Left cardiac atrium (tissue), 4 donors: ENCODE measurements around the gene MFAP3L. TPM values are rescaled to one million over a fixed set of nuclear protein-coding genes. Genes with fewer than 3 reads are reported as not detected.
"Not testable (repeated sequence)": the region's sequence is repeated elsewhere in the genome, so short reads cannot be mapped to it uniquely, and the experiment has no call there.

Source experiments
- ATAC-seq, 2 donors: fragments of 200-7000 bp; cut with Tn5 transposase; one replicate each; pipeline ENCODE4 v1.9.1; 2020; ENCODE audit warnings: mild to moderate bottlenecking in 2 of 2, moderate library complexity in 2 of 2
- DNase-seq: peaks from one replicate; pipeline ENCODE4 v3.0.0-alpha.2; 2020
- intact Hi-C, 2 donors: fragments of 100-400 bp; cut with DNase I; formaldehyde crosslinking; loops; one replicate each; pipeline versions ENCODE4 v1.14.1 to v1.15.1; 2022 to 2023
- long read RNA-seq: library from polyadenylated mRNA; unstranded; transcript quantifications from one replicate; pipeline ENCODE4 v2.0.0, GENCODE V29; 2021
- total RNA-seq, 2 donors: library from RNA; stranded (reverse); fragmentation: NEBNext Ultra II Directional; extraction: Animal tissue kit (Norgen Biotek cat#: 25700); gene quantifications; one replicate each; pipeline ENCODE4 v1.2.1, GENCODE V29; 2021
- donor health status: DM: no; HTN: yes; CAD: no.
- donor health status: DM: no; HTN: yes; CAD: no; lungs with severe emphysema.
- donor health status: DM: yes; HTN: yes; CAD: no.
- donor health status: Dilated cardiomyopathy.

The MFAP3L gene
- total RNA-seq = 1 to 10 TPM; 4.3 to 5.0 TPM
- long read RNA-seq = 0 reads

DNA sequence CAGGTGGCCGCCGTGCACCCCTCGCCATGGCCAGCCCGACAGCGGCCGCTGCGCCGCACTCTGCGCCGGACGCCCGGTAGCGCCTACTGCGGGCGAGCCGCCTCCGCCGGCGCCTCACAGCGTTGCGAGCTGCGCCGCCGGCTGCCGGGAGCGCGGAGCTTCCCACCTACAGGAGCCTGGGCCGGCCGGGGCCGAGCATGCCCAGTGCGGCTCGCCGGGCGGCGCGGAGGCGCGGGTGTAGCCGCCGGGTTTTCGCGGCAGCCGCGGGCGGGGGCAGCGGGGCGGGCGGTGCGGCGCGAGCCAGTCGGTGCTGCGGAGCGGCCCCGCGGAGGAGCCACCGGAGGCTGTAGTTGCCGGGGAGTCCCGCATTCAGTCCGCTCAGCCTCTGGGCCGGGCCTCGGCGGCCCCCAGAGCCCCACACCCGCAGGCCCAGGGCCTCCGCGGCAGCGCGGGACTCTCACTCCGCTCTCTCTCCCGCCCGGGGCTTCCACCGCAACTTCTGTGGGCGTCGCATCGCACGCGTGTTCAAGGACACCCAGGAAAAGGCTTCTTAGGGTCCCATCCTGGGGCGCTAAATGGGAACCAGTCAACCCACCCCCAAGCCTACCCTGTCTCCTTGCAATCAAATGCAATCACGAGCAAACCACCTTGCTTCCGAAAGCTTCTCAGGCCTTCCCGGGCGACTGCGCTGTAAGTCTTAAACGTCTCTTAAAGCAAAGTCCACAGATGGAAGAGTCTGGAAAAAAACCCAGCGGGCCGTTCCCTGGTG, at the start of gene MFAP3L:
Gene MFAP3L, minus strand, starts transcription at position 143 of the 769 bp plus-strand sequence. CDS start 20,518 bp downstream, outside the sequence.
- ATAC-seq = peak; percentile 96 to 97
- intact Hi-C loops = loop anchor here in 1 of 2 donors (5.0 kb wide), 1 partner anchor 404 kb away; the partner anchor contains the start of gene CLCN3
- DNase-seq = peak; percentile 91

DNA sequence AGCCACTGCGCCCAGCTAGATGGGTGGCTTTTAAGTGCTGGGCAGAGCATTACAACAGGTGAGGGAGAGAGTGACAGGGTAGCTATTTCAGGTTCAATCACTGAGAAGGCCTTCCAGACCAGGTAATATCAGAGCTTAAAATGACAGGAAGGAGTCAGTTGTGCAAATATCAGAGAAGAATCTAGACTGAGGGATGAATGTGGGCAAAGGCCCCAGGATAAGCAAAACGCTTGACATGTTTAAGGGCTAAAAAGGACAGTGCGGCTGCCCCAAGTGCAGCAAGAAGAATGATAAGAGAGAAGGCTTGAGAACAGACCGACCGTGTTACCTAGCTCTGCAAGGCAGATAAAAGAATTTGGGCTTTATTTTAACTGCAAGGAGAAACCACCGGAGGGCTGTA, 45.0 kb upstream of the MFAP3L start:
- ATAC-seq (no peak), DNase-seq (no peak)
- intact Hi-C loops = no loop called here

DNA sequence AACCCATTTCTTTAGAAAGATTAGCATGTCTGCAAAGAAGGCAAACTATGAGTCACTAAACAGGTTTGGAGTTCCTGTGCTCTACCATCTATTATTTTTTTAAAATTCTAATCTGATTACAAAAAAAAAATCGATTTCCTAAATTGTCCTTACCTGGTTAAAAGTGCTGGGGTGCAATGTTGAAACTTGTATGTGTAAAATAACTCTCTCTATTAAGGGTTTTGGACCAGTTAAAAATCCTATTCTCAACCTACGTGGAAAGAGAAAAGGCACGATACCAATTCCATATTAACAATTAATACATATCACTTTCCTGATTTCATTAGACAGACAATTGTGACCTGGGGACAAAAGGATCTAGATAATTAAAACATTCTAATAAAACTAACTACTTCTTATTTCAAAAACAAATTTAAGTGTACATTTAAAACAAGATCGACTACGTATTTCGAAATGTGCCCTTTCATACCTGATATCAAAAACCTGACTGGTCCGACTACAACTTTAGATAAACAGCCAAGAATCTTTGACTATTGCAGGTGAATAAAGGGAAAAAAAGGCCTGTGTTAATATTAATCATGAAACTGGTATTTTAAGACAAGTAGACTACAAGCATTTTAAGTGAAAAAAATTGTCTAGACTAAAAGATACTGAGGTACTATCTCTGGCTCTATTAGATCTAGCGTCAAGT, 42.4 kb upstream of the MFAP3L start:
- no peak for DNase-seq
- no peak for ATAC-seq
- intact Hi-C loops = no loop called here

DNA sequence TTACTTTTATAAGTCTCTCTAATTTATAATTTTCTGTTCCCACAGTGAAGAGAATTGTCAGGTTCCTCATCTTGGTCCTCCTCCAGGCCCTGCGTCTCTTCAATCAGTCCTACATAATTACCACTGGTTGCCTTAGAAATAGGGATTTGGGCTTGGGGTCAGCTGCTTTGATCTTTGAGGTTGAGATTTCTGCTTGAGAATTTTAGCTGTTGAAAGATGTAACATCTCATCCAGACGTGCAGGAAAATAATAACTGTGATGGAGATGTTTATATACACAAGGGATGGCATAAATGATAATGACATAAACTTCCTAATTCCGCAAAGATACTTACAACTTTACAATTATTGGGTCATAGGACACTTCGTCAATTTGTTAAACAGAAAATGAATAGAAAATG, 33.2 kb upstream of the MFAP3L start:
- ATAC-seq = no peak
- intact Hi-C loops = no loop called here
- no peak for DNase-seq

DNA sequence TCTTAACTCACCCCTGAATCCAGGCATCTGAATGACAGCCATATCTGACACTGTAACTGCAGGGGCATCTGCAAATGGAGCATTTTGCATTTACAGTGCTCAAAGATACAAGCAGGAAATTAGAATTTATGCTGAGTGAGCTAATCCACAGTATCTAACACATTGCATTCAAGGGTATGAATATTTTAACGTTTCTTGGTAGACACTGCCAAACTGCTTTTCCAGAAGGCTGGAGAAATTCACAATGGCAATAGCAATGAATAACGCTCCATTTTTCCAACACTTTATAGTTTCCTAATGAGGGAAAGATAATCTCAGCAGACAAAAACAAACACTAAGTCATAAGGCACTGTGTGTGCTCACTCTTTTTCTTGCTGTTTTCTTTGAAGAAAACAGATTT, 32.6 kb upstream of the MFAP3L start:
- intact Hi-C loops = no loop called here
- ATAC-seq = no peak
- DNase-seq = no peak

DNA sequence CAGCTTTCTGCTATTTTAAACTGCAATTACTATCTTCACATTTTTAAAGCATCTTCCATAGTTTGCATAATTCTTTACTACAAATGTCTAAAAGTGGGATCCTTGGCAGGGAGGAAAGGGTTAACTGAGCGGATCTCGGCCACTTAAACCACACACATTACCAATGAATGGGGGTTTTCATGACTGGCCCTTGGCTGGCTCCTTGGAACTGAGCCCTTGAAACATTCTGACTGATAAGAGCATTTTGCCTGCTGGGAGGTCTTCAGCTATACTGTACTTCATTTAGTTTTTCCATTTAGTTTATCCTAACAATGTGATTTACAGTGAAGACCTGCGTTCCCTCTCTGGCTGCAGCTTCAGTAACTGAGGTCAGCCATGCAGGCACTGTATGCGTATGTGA, 31.7 kb upstream of the MFAP3L start:
- intact Hi-C loops = no loop called here
- DNase-seq = no peak
- ATAC-seq = no peak

- intact Hi-C loops = loop anchor here in 1 of 2 donors (5.0 kb wide), 1 partner anchor 236 kb away; no protein-coding TSS in a partner anchor
- DNase-seq (no peak), ATAC-seq (no peak)
Measured at GRCh38 chr4:170052919-170053318, 26.7 kb upstream of the MFAP3L start.

DNA sequence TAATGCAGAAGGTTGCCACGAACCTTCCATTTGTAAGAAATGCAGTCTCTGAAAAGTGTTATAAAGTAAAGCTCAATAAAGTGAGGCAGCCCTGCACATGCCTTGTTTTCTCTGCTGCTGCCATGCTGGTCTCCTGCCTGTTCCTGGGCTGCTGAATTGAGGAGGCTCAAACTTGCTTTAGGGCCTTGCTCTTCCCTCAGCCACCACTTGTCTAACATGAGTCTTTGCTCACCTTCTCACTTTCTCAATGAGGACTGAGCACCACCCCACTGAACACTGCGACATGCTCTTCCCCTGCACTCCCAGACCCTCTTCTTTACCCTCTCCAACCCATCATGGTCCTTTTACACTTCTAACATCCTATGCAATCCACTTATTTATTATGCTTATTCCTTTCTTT, 25.2 kb upstream of the MFAP3L start:
- no peak for DNase-seq
- intact Hi-C loops = loop anchor here in 1 of 2 donors (5.0 kb wide), 1 partner anchor 234 kb away; no protein-coding TSS in a partner anchor
- no peak for ATAC-seq

DNA sequence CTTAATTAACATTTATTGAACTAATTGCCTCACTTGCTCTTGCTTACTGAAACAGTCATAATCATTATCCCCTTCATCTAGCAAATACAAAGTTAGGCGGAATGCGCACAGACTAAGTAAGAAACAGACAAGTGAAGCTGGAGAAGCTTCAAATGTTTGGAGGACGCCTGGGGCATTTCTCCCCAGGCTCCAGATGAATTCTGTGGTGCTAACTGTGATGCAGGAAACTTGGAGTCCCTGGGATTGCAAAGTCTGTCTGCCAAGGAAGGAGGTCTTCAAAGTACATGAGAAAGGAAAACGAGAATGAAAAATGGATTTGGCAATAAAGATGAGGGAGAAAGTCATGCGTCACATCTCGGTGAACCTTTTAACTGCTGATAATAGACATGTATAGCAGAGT, 23.6 kb upstream of the MFAP3L start:
- ATAC-seq = no peak
- intact Hi-C loops = loop anchor here (2.0 to 5.0 kb wide), 2 partner anchors 232 to 239 kb away; no protein-coding TSS in a partner anchor
- DNase-seq = no peak

- intact Hi-C loops = loop anchor here in 1 of 2 donors (2.0 kb wide), 1 partner anchor 237 kb away; no protein-coding TSS in a partner anchor
- ATAC-seq (no peak), DNase-seq (peak; percentile 57)
Measured at GRCh38 chr4:170047771-170048354, 21.7 kb upstream of the MFAP3L start.

DNA sequence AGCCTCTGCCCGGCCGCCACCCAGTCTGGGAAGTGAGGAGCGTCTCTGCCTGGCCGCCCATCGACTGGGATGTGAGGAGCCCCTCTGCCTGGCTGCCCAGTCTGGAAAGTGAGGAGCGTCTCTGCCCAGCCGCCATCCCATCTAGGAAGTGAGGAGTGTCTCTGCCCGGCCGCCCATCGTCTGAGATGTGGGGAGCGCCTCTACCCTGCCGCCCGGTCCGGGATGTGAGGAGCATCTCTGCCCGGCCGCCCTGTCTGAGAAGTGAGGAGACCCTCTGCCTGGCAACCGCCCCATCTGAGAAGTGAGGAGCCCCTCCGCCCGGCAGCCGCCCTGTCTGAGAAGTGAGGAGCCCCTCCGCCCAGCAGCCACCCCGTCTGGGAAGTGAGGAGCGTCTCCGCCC, 20.0 kb upstream of the MFAP3L start:
- ATAC-seq = not testable (repeated sequence)

DNA sequence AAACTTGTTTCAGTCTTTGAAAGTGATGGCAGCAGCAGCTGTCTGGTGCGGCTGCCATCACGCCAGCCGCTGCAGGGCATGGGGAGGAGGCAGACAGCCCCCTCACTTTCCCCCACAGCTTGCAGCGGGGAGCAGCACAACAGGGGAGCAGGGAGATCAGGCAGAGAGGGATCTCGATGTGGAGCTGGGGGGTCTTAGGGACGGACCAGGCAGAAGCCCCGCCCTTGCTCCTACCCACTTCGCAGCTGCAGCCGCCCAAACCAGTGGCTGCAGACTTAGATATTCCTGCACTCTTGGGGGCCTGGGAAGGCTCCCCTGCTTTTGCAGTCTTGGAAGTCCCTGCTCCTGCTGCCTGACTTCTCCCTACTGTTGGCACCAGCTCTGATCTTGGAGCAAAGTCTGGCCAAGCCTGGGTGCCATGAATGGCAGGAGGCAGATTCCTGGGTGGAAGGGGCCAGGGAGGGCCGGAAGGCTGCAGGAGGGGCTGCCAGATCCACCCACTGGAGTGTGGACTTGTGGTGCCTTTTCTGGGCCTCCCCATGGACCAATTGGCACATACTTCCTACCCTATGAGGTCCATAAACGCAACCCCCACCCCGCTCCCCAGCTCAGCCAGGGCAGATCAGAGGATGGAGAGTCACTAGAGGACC, 14.0 kb upstream of the MFAP3L start:
- no peak for DNase-seq
- no peak for ATAC-seq
- intact Hi-C loops = loop anchor here in 1 of 2 donors (5.0 kb wide), 1 partner anchor 428 kb away; the partner anchor contains the start of gene NEK1

More for the DNA sequence above, 20.0 kb upstream of the MFAP3L start:
- intact Hi-C loops, DNase-seq: not testable (repeated sequence)

GRCh38 chr4:170038769-170039168, 12.6 kb upstream of the MFAP3L start:
- intact Hi-C loops = no loop called here
- DNase-seq (no peak), ATAC-seq (no peak)

DNA sequence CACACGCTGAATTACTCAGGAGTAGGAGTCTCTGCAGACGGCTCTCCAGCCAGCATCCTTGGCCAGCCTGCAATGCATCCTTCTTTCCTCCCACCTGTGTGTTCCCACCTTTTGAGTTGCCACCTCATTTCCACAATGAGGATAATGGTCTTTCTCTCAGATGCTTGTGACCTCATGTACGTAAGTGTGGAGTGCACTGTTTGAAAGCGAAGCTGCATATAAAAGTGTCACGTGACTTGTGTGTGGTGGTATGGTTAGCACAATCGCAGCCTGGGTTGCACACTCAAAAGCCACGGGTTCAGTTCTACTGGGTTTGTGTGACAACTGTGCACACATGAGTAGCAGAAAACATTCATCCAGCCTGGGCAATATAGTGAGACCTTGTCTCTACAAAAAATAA, 12.0 kb upstream of the MFAP3L start:
- DNase-seq (no peak), ATAC-seq (no peak)
- intact Hi-C loops = no loop called here

GRCh38 chr4:170037481-170037880, 11.3 kb upstream of the MFAP3L start:
- DNase-seq (no peak), ATAC-seq (no peak)
- intact Hi-C loops = no loop called here

DNA sequence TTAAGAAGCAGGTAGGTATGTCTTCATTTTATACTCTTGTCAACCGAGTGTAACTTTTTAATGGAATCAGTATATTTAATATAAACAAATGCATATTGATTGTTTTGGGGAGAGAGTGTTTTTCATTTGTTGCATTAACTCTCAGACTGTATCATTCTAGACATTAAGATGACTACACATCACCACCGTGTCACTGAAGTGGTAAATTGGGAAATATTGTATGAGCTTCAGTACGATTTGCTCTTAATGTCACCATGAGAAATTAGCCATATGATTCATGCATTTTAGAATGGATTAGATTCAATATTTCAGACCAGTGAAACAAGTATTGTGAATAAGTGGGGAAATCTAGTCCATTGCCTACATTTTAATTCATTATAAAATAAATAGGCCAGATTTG, 9.7 kb upstream of the MFAP3L start:
- DNase-seq = no peak
- ATAC-seq = no peak
- intact Hi-C loops = no loop called here

GRCh38 chr4:170035231-170035630, 9.0 kb upstream of the MFAP3L start:
- intact Hi-C loops = no loop called here
- ATAC-seq = no peak
- no peak for DNase-seq

DNA sequence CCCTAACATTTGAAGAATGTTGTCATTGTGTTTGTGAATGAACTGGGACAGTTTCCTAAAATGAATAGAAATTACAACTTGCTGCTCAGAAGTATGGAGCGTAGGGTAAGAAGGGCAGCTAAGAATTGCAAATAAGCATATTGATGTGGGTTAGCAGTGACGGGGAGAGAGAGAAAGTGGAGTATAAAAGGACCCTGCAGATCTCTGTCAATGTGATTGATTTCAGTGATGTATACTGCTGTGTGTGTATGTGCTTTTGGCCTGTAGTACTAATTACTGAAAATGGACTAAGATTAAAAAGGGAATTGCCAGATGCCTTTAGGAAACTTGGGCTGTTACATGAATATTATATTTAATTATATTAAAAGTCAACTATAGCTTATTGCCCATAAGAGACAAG, 7.8 kb upstream of the MFAP3L start:
- no peak for ATAC-seq
- DNase-seq = no peak
- intact Hi-C loops = no loop called here

DNA sequence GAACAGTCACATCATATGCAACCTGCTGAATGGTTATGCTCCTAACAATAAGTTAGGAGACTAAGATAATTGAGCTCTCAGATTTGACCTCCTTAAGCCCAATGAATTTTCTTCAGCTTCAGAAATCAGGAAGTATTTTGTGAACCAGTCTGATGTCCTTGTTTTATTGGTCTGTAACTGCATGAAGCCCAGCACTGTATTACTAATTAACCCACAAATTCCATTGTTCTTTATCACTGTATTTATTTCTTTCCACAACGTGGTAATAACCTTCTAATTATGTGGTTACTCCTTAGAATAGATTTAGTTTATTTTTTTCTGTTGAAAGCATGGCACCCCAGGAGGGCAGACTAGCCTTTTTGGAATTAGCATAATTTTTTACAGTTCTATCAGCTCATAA, 3.9 kb upstream of the MFAP3L start:
- DNase-seq (no peak), ATAC-seq (no peak)
- intact Hi-C loops = no loop called here
